ENCODE measurements around the gene TRIP12.

- TF ChIP-seq ZFP3 (CRISPR knock-in tag; IDR thresholded peaks at IDR 0.05) (no peak), CREB5 (CRISPR knock-in tag; IDR thresholded peaks at IDR 0.05; ENCODE audit: low read depth) (no peak), RARB (CRISPR knock-in tag; IDR thresholded peaks at IDR 0.05) (no peak), TCF4 (CRISPR knock-in tag; IDR thresholded peaks at IDR 0.05; ENCODE audit: borderline replicate concordance) (no peak), CSDC2 (CRISPR knock-in tag; IDR thresholded peaks at IDR 0.05) (no peak), ISL1 (CRISPR knock-in tag; IDR thresholded peaks at IDR 0.05) (no peak), PATZ1 (CRISPR knock-in tag; IDR thresholded peaks at IDR 0.05; ENCODE audit: borderline replicate concordance) (no peak), ZFP30 (CRISPR knock-in tag; IDR thresholded peaks at IDR 0.05) (no peak), ZNF70 (CRISPR knock-in tag; IDR thresholded peaks at IDR 0.05) (no peak), ESRRG (CRISPR knock-in tag; IDR thresholded peaks at IDR 0.05) (no peak)
Measured at GRCh38 chr2:229889023-229889422, 32.8 kb downstream of the TRIP12 start.

Data from SK-N-SH treated with all-trans-retinoic acid at 6 μM for 48 hours (cell line).